ENCODE results near the gene GATA2.

The GATA2 gene

DNA sequence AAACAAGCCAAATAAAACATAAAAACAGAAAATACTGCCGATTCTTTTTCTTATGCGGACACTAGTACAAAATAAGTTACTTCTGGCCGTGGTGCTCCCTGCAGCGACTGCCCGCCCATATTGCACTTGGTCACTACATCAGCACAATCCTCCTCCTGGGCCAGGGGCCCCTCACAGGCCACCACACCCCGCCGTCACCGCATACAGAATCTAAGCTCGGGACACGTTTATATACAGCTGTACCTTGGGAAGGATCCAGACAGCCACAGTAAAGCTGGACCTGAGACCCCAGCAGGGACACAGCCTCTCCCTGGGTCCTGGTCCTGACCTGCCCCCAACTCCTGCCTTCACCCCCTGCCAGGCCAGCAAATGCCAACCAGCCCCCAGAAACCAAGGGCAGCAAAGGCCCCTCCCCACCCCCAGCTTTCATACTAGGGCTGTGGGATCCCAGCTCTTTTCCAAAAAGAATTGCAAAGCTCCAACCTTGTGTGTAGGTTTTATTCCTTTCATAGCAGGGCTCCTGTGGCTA, 13.4 kb downstream of the GATA2 start:
- H3K27ac ChIP-seq (ENCODE audit: low read length), result no peak overlapping the region
- peaks cover 100% of the 10 kb centered on the region for H3K27me3 ChIP-seq (ENCODE audit: insufficient read depth, low read length)
- H3K36me3 ChIP-seq (ENCODE audit: insufficient read depth, low read depth, low read length), result no peaks in the 10 kb centered on the region
- peaks cover 27% of the 10 kb centered on the region for H3K4me1 ChIP-seq (ENCODE audit: insufficient read depth, low read length)
- H3K4me3 ChIP-seq (ENCODE audit: low read length), result no peak overlapping the region
- H3K9me3 ChIP-seq (ENCODE audit: insufficient read depth, low read depth, low read length), result no peaks in the 10 kb centered on the region
- no peak overlapping the region for H3K9ac ChIP-seq (ENCODE audit: low read depth, low read length)

DNA sequence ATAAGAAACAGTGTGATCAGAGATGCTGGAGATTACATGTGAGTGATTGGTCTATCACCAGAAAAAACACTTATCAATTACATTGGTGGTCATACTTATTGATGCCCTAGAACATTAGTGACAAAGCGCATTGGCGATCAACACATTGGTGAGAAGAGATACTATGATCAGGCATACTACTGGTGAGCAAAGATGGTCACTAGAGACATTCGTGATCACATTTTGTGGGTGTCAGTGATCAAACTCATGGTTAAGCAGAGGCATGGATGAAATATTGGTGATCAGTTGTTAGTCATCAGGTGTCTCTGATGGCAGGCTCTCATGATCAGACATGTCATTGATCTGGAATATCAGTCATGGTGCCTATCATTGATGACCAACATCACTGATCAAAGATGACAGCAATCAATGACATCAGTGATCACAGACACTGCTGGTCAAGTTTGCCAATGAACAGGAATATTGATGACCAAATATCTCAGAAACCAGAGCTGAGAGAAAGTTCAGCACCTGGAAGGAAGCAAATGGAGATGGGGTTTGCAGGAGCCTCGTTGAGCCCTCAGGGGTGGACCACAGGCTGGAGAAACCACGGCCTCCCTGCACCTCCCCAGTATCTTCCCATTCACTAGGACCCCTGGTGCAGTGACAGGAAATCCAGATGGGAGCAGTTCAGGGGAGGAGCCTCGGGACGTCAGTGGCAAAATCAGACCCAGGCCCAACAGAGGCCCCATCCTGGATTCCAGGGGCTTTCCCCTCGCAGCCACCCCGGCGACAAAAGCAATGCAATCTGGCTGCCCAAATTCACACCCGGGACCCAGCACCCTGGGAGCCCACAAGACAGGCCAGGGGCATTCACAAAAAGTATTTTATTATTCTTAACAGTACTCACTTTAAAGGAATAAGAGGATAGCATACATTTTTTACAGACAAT, 14.2 kb downstream of the GATA2 start:
- peaks cover 29% of the 10 kb centered on the region for H3K4me1 ChIP-seq (ENCODE audit: insufficient read depth, low read length)
- H3K36me3 ChIP-seq (ENCODE audit: insufficient read depth, low read depth, low read length), result no peaks in the 10 kb centered on the region
- H3K9me3 ChIP-seq (ENCODE audit: insufficient read depth, low read depth, low read length), result no peaks in the 10 kb centered on the region
- peaks cover 100% of the 10 kb centered on the region for H3K27me3 ChIP-seq (ENCODE audit: insufficient read depth, low read length)
- no peak overlapping the region for H3K27ac ChIP-seq (ENCODE audit: low read length)
- H3K4me3 ChIP-seq (ENCODE audit: low read length), result no peak overlapping the region
- no peak overlapping the region for H3K9ac ChIP-seq (ENCODE audit: low read depth, low read length)

DNA sequence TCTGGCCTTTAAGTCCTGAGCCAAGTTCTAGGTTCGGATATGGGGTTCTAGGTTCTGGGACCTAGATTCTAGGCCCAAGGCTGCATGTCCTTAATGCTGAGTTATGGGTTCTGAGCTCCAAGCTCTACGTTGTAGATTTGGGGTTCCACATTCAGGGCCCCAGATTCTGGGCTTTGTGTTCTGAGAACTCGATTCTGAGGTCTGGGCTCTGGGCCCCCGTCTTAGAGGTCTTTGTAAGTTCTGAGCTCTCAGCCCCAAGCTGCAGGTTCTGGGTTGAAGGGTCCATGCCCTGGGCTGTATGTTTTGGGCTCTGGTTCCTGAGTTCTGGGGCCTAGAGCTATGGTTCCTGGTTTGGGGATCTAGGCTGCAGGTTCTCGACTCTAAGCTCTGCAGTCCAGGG, 16.3 kb downstream of the GATA2 start:
- H3K4me3 ChIP-seq (ENCODE audit: low read length), result no peak overlapping the region
- no peak overlapping the region for H3K9ac ChIP-seq (ENCODE audit: low read depth, low read length)
- no peaks in the 10 kb centered on the region for H3K36me3 ChIP-seq (ENCODE audit: insufficient read depth, low read depth, low read length)
- no peak overlapping the region for H3K27ac ChIP-seq (ENCODE audit: low read length)
- H3K27me3 ChIP-seq (ENCODE audit: insufficient read depth, low read length), result peaks cover 100% of the 10 kb centered on the region
- H3K9me3 ChIP-seq (ENCODE audit: insufficient read depth, low read depth, low read length), result no peaks in the 10 kb centered on the region
- peaks cover 16% of the 10 kb centered on the region; the same call in 1 of the 2 replicates for H3K4me1 ChIP-seq (ENCODE audit: insufficient read depth, low read length)

DNA sequence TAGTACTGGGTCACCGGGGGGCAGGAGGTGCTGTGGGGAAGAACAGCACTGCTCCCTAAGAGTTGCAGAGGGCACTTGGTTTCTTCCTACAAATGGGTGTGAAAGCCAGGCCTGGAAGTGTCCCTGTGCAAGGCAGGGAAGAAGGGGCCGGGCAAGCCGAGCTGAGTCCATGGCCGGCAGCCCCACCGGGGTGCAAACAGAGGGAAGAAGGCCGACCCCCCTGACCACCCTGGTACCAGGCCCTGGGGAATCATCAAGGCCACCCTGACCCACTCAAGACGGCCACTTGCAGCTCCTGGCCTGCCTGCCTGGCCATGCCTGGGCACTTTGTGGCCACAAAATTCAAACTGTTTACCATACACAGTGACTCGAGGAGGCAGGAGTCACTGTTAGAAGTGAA, 17.6 kb downstream of the GATA2 start:
- H3K9ac ChIP-seq (ENCODE audit: low read depth, low read length), result no peak overlapping the region
- H3K27me3 ChIP-seq (ENCODE audit: insufficient read depth, low read length), result peaks cover 100% of the 10 kb centered on the region
- peaks cover 13% of the 10 kb centered on the region; the same call in 1 of the 2 replicates for H3K4me1 ChIP-seq (ENCODE audit: insufficient read depth, low read length)

DNA sequence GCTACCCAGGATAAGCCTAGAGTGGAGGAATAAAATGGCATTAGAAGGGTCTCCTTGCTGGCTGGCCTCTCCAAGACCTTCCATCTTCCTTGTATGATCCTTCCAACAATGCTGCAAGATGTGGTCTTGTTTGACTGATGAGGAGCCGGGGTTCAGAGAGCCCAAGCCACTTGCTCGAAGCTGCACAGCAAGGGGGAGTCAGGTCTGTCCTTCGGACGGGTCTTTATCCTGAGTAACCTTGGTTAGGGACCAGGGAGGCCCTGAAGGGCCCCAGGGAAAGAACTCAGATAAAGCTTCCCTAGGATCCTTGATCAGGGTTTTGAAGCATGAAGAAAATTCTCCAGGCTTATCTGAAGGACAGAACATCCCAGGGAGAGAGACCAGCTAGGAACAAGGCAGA, 19.3 kb downstream of the GATA2 start:
- Histone ChIP-seq H3K9me3 (ENCODE audit: insufficient read depth, low read depth, low read length) (no peaks in the 10 kb centered on the region), H3K27ac (ENCODE audit: low read length) (no peak overlapping the region), H3K4me1 (ENCODE audit: insufficient read depth, low read length) (peaks cover 13% of the 10 kb centered on the region; the same call in 1 of the 2 replicates), H3K9ac (ENCODE audit: low read depth, low read length) (no peak overlapping the region), H3K4me3 (ENCODE audit: low read length) (no peak overlapping the region), H3K36me3 (ENCODE audit: insufficient read depth, low read depth, low read length) (no peaks in the 10 kb centered on the region), H3K27me3 (ENCODE audit: insufficient read depth, low read length) (peaks cover 93% of the 10 kb centered on the region)

More for the DNA sequence above, 17.6 kb downstream of the GATA2 start:
- no peaks in the 10 kb centered on the region for H3K36me3 ChIP-seq (ENCODE audit: insufficient read depth, low read depth, low read length)
- no peaks in the 10 kb centered on the region for H3K9me3 ChIP-seq (ENCODE audit: insufficient read depth, low read depth, low read length)
- no peak overlapping the region for H3K4me3 ChIP-seq (ENCODE audit: low read length)
- H3K27ac ChIP-seq (ENCODE audit: low read length), result no peak overlapping the region

DNA sequence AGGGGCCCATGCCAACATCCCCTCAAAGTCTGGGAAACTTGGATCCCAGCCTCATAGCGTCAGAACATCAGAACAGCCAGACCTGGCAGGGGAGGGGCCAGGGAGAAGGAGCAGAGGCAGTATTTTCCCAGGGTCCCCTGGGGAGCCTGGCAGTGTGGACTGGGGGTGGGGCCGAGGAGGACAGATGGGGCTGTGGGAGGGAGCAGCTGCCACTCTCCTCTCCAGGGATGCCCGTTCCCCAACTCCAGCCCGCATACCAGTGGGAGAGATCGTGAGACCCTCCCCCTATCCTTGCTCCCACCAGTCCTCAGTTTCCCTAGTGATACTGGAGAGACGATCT, 19.9 kb downstream of the GATA2 start:
- Histone ChIP-seq H3K27ac (ENCODE audit: low read length) (no peak overlapping the region), H3K9me3 (ENCODE audit: insufficient read depth, low read depth, low read length) (no peaks in the 10 kb centered on the region), H3K4me3 (ENCODE audit: low read length) (no peak overlapping the region), H3K4me1 (ENCODE audit: insufficient read depth, low read length) (peaks cover 13% of the 10 kb centered on the region; the same call in 1 of the 2 replicates), H3K27me3 (ENCODE audit: insufficient read depth, low read length) (peaks cover 88% of the 10 kb centered on the region), H3K9ac (ENCODE audit: low read depth, low read length) (no peak overlapping the region), H3K36me3 (ENCODE audit: insufficient read depth, low read depth, low read length) (no peaks in the 10 kb centered on the region)

DNA sequence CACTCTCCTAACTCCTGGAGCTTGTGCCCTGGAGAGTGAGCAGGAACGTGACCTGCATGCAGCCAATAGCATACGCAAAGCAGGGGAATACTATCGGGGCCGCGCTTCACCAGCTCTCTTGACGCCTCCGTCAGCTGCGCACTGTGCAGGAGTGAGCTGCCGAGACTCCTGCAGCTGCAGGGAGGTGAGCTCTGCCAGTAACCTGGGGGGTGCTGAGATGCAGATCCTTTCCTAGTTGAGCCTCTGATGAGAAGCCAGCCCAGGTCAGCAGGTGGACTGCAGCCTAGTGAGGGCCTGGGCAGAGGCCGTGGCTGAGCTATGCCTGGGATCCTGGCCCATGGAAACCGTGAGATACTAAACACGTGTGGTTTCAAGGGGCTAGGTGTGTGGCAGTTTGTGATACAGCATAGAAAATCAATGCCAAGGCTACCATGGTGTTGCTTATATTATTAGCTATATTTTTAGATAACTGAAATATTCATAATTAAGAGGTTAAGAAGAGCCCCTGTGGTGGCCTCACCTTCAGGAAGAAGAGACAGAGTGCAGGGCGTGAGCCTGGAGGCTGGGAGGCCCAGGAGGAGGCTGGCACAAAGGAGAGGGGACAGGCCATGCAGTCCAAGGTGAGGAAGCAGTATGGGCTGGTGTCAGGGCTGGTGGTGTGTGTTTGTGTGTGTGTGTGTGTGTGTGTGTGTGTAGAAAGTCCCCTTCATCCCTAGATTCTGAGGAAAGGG, 20.4 kb downstream of the GATA2 start:
- Histone ChIP-seq H3K4me3 (ENCODE audit: low read length) (no peak overlapping the region), H3K36me3 (ENCODE audit: insufficient read depth, low read depth, low read length) (no peaks in the 10 kb centered on the region), H3K4me1 (ENCODE audit: insufficient read depth, low read length) (peaks cover 13% of the 10 kb centered on the region; the same call in 1 of the 2 replicates), H3K9ac (ENCODE audit: low read depth, low read length) (no peak overlapping the region), H3K27ac (ENCODE audit: low read length) (no peak overlapping the region), H3K27me3 (ENCODE audit: insufficient read depth, low read length) (peaks cover 86% of the 10 kb centered on the region), H3K9me3 (ENCODE audit: insufficient read depth, low read depth, low read length) (no peaks in the 10 kb centered on the region)

DNA sequence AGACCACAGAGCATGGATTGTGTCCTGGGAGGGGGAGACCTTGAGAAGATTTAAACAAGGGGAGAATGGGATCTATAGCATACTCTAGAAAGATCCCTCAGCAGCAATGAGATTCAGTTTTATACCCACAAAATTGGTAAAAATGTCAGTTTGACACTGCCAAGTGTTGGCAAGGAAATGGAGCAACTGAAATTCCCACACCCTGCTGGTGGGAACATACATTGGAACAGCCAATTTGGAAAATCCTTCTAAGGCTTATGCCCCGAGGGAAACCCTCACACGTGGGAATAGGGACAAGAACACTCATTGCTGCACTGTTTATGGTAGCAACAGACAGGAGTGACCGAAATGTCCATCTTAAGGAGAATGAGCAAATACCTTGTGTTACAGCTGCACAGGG, 21.3 kb downstream of the GATA2 start:
- Histone ChIP-seq H3K4me3 (ENCODE audit: low read length) (no peak overlapping the region), H3K9me3 (ENCODE audit: insufficient read depth, low read depth, low read length) (no peaks in the 10 kb centered on the region), H3K36me3 (ENCODE audit: insufficient read depth, low read depth, low read length) (no peaks in the 10 kb centered on the region), H3K27me3 (ENCODE audit: insufficient read depth, low read length) (peaks cover 86% of the 10 kb centered on the region), H3K4me1 (ENCODE audit: insufficient read depth, low read length) (peaks cover 13% of the 10 kb centered on the region; the same call in 1 of the 2 replicates), H3K9ac (ENCODE audit: low read depth, low read length) (no peak overlapping the region), H3K27ac (ENCODE audit: low read length) (no peak overlapping the region)

DNA sequence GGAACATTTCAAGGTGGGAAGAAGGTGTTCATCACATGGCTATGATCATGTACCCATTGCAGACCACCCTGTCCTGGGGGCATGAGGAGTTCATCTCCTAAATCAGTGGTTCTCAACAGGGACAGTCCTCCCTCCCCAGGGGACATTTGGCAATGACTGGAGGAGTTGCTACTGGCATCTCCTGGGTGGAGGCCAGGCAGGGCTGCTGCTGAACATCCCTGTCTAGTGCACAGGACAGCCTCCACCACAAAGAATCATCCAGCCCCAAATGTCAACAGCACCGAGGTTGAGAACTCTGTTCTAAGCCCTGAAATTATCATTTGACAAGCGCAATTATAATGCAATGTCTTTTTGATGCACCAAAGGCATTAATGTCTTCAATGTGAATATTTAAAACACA, 21.9 kb downstream of the GATA2 start:
- Histone ChIP-seq H3K36me3 (ENCODE audit: insufficient read depth, low read depth, low read length) (no peaks in the 10 kb centered on the region), H3K27ac (ENCODE audit: low read length) (no peak overlapping the region), H3K4me3 (ENCODE audit: low read length) (no peak overlapping the region), H3K4me1 (ENCODE audit: insufficient read depth, low read length) (peaks cover 13% of the 10 kb centered on the region; the same call in 1 of the 2 replicates), H3K9me3 (ENCODE audit: insufficient read depth, low read depth, low read length) (no peaks in the 10 kb centered on the region), H3K9ac (ENCODE audit: low read depth, low read length) (no peak overlapping the region), H3K27me3 (ENCODE audit: insufficient read depth, low read length) (peaks cover 86% of the 10 kb centered on the region)

DNA sequence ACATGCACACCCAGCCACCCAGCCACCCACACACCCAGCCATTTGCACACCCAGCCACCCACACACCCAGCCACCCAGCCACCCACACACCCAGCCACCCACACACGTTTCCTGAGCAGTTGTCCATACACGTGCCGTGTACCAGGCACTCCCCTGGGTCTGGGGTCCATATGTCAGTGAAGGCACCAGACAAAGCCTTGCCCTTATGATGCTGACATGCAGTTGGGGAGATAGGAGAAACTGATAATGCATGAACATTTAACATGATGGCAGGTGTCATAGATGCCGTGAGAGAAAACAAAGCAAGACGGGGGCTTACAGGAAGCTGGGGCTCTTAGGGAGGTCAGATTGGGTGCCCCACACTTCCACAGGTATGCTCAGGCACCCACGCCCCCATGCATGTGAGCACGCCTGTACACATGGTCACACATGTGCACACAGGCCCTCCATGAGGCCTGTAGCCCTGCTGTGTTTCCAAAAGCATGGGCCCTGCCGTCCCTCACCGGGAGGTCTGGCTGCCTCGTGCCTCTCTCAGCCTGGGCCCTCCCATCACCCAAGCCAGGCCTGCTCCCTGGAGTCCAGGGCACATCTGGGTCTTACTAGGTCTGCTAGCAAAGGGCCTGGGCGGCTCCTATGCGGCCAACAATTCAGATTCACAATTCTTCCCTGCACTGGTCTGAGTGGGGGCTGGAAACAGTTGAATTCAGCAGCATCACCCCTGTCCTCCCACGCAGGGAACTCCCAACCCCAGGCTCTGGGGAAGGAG, 22.7 kb downstream of the GATA2 start:
- Histone ChIP-seq H3K4me3 (ENCODE audit: low read length) (no peak overlapping the region), H3K27me3 (ENCODE audit: insufficient read depth, low read length) (peaks cover 86% of the 10 kb centered on the region), H3K9me3 (ENCODE audit: insufficient read depth, low read depth, low read length) (no peaks in the 10 kb centered on the region), H3K36me3 (ENCODE audit: insufficient read depth, low read depth, low read length) (no peaks in the 10 kb centered on the region), H3K9ac (ENCODE audit: low read depth, low read length) (no peak overlapping the region), H3K4me1 (ENCODE audit: insufficient read depth, low read length) (peaks cover 13% of the 10 kb centered on the region; the same call in 1 of the 2 replicates), H3K27ac (ENCODE audit: low read length) (no peak overlapping the region)

DNA sequence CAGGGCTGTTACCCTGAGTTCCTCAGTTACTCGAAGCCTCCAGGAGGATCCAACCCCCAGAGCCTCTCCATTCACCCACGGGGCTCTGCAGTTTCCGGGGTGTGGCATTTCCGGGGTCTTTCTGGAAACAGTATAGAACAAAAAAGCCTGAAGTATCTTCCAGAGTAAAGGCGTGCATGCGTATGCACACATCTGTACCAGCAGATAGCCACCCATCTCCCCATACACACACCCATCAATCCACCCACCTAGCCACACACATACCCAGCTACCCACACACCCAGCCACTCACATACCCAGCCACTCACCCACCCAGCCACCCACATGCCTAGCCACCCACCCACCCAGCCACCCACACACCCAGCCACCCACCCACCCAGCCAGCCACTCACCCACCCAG, 23.4 kb downstream of the GATA2 start:
- Histone ChIP-seq H3K9ac (ENCODE audit: low read depth, low read length) (no peak overlapping the region), H3K4me1 (ENCODE audit: insufficient read depth, low read length) (peaks cover 10% of the 10 kb centered on the region; the same call in 1 of the 2 replicates), H3K9me3 (ENCODE audit: insufficient read depth, low read depth, low read length) (no peaks in the 10 kb centered on the region), H3K36me3 (ENCODE audit: insufficient read depth, low read depth, low read length) (no peaks in the 10 kb centered on the region), H3K27ac (ENCODE audit: low read length) (no peak overlapping the region), H3K27me3 (ENCODE audit: insufficient read depth, low read length) (peaks cover 86% of the 10 kb centered on the region), H3K4me3 (ENCODE audit: low read length) (no peak overlapping the region)
